OCI-LY3 (cell line): Measurements from ENCODE around the gene GFRA1.

Experiments used
- H2AFZ ChIP-seq: fragments of 200-600, 300-600 bp; shearing (Covaris generic); 2 replicates; pipeline ENCODE4 v1.6.0; 2014; ENCODE audit warnings: antibody characterized with exemption, low read depth, low read length
- H3K27ac ChIP-seq: fragments of 200-600, 300-600 bp; sonication (generic); 2 replicates; pipeline ENCODE4 v1.5.1; 2014; ENCODE audit warnings: mild to moderate bottlenecking, low read length, moderate library complexity, mixed read lengths
- H3K27me3 ChIP-seq: fragments of 200-600, 300-600 bp; sonication (generic); 2 replicates; pipeline ENCODE4 v1.6.1; 2014; ENCODE audit warnings: low read depth, low read length, mixed read lengths
- H3K36me3 ChIP-seq: fragments of 200-600, 300-600 bp; sonication (generic); replicated peaks from 2 replicates; pipeline ENCODE3; 2014; ENCODE audit warnings: low read depth, low read length, mixed read lengths
- H3K4me1 ChIP-seq: fragments of 300-600, 200-600 bp; sonication (generic); 2 replicates; pipeline ENCODE4 v1.6.1; 2014; ENCODE audit warnings: low read length, mixed read lengths
- H3K4me2 ChIP-seq: fragments of 200-600, 300-600 bp; sonication (generic); 2 replicates; pipeline ENCODE4 v1.6.1; 2014; ENCODE audit warnings: low read length, mixed read lengths
- H3K4me3 ChIP-seq: fragments of 300-600, 200-600 bp; sonication (generic); 2 replicates; pipeline ENCODE4 v1.5.1; 2014; ENCODE audit warnings: antibody characterized with exemption, mild to moderate bottlenecking, low read length, moderate library complexity
- H3K79me2 ChIP-seq: fragments of 300-600, 200-600 bp; shearing (Covaris generic); 2 replicates; pipeline ENCODE4 v1.6.1; 2014; ENCODE audit warnings: mild to moderate bottlenecking, low read length, mixed read lengths
- H3K9ac ChIP-seq: fragments of 300-600, 200-600 bp; shearing (Covaris generic); 2 replicates; pipeline ENCODE4 v1.6.0; 2014; ENCODE audit warnings: mild to moderate bottlenecking, low read length, moderate library complexity
- H3K9me3 ChIP-seq: fragments of 200-600, 300-600 bp; shearing (Covaris generic); 2 replicates; pipeline ENCODE4 v1.6.1; 2014; ENCODE audit warnings: low read length, mixed read lengths; ENCODE audit not compliant: insufficient read depth
- H4K20me1 ChIP-seq: fragments of 200-600, 300-600 bp; sonication (generic); 2 replicates; pipeline ENCODE4 v1.6.1; 2016; ENCODE audit warnings: low read length, mixed read lengths; ENCODE audit not compliant: insufficient read depth
- EZH2phosphoT487 ChIP-seq: fragments of 200-600 bp; shearing (Covaris generic); IDR thresholded peaks from 2 replicates; pipeline ENCODE4 v1.6.1; 2018; ENCODE audit warnings: antibody characterized with exemption, mixed run types, low read depth
- TF ChIP-seq, protein P1 (sequence below): fragments of 200-600, 300-600 bp; sonication (generic); IDR thresholded peaks from 2 replicates; pipeline ENCODE4 v1.5.1; 2014; ENCODE audit warnings: antibody characterized with exemption, low read length, low read depth

Gene GFRA1

DNA sequence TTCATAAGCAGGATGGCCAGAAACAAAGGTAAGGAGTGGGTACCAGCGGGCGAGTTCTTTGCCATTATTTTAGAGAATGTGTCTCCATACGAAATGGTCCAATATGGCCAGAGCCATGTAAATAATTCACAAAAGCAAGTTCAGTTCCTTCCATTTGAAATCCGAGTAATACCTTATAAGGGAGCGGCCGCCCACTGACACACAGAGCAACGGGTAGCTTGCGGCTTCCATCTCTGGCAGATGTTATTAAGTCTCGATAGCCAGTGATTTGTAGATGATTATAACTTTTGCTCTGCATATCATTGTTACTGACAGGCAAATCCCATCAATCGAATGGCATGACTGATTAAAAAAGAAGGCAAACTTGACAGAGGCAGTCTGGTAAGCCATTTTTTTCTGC is 63.2 kb downstream of the GFRA1 start:
- Histone ChIP-seq H3K4me1 (no peaks in the 10 kb centered on the region), H3K9ac (no peak overlapping the region), H3K4me2 (no peak overlapping the region), H4K20me1 (no peaks in the 10 kb centered on the region), H3K36me3 (no peaks in the 10 kb centered on the region), H3K27ac (no peak overlapping the region), H3K79me2 (no peaks in the 10 kb centered on the region), H3K4me3 (no peak overlapping the region), H3K9me3 (no peaks in the 10 kb centered on the region), H2AFZ (no peak overlapping the region), H3K27me3 (no peaks in the 10 kb centered on the region)
- TF ChIP-seq, protein P1, sequence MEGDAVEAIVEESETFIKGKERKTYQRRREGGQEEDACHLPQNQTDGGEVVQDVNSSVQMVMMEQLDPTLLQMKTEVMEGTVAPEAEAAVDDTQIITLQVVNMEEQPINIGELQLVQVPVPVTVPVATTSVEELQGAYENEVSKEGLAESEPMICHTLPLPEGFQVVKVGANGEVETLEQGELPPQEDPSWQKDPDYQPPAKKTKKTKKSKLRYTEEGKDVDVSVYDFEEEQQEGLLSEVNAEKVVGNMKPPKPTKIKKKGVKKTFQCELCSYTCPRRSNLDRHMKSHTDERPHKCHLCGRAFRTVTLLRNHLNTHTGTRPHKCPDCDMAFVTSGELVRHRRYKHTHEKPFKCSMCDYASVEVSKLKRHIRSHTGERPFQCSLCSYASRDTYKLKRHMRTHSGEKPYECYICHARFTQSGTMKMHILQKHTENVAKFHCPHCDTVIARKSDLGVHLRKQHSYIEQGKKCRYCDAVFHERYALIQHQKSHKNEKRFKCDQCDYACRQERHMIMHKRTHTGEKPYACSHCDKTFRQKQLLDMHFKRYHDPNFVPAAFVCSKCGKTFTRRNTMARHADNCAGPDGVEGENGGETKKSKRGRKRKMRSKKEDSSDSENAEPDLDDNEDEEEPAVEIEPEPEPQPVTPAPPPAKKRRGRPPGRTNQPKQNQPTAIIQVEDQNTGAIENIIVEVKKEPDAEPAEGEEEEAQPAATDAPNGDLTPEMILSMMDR = no peak
- TF ChIP-seq EZH2phosphoT487 = no peak

DNA sequence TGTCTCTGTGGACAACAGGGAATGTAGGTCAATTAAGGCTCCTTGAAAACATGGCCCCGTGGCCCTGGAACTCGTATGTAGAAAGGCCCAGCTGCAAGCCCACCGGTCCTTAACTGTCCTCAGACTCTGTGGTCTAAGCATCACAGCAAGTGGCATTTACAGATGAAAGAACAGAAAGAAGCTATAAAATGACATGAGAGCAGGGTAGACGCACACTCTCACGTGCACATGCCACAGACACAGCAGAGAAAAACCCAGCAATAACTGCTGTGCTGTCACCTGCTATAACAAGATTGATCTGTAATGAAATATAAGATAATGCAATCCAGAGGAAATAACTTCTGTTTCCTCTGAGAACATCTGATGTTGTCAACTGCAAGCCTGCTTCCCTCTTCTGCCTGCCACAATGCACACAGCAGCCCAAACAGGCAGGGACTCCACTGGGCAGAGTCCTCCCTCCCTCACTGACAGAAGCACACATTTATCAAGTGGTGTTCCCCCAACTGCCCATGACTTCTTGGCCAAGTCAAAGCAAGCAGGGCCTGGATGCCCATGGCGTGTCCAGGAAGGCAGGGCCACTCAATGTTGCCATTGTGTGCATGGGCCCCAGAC is 63.9 kb downstream of the GFRA1 start:
- Histone ChIP-seq H3K36me3 (no peaks in the 10 kb centered on the region), H3K9me3 (no peaks in the 10 kb centered on the region), H3K4me2 (no peak overlapping the region), H3K9ac (no peak overlapping the region), H3K4me3 (no peak overlapping the region), H3K27me3 (no peaks in the 10 kb centered on the region), H2AFZ (no peak overlapping the region), H3K27ac (no peak overlapping the region), H3K79me2 (no peaks in the 10 kb centered on the region), H4K20me1 (no peaks in the 10 kb centered on the region), H3K4me1 (no peaks in the 10 kb centered on the region)
- no peak for TF ChIP-seq EZH2phosphoT487
- TF ChIP-seq, protein P1 = no peak

DNA sequence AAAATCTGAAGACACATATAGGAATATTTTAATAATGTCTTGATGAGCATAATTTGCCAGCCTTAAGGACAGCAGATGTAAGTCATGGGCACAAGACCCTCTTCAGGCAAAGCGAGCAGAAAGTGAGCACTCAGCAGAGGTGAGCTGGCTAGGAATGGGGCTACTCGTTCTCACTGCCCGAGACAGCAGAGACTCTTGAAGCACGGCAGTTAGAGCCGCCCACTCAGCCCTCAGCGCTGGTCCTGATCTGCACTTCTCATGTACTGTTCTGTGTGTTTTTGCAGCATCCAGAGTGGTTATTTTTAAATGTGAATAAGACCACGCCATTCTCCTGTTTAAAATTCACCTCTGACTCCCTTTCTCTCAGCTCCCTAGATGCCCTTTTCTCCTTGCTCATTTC is 65.3 kb downstream of the GFRA1 start:
- Histone ChIP-seq H3K79me2 (no peaks in the 10 kb centered on the region), H4K20me1 (no peaks in the 10 kb centered on the region), H3K27me3 (no peaks in the 10 kb centered on the region), H3K4me1 (no peaks in the 10 kb centered on the region), H3K27ac (no peak overlapping the region), H2AFZ (no peak overlapping the region), H3K9me3 (no peaks in the 10 kb centered on the region), H3K4me2 (no peak overlapping the region), H3K9ac (no peak overlapping the region), H3K4me3 (no peak overlapping the region), H3K36me3 (no peaks in the 10 kb centered on the region)
- no peak for TF ChIP-seq EZH2phosphoT487
- TF ChIP-seq, protein P1 = no peak

DNA sequence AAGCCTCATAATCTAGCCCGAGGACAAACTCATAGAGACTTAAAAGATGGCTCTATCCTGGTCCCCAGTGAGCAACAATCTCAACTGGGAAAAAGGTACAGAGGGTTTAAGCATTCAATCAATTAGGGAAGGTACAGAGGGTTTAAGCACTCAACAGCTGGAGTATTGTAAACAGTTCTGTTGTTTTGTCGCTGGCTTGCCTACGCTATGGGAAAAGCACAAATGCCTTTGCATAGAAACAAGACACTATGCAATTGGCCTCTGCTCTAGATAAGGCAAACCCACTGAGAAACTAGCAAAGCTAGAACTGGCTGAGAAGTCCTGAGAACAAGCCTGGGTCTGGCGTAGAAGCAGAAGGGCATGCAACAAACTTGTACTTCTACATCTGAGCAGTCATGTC is 69.3 kb downstream of the GFRA1 start:
- no peaks in the 10 kb centered on the region for H3K36me3 ChIP-seq
- no peaks in the 10 kb centered on the region for H3K9me3 ChIP-seq
- H3K4me3 ChIP-seq = no peak overlapping the region
- H3K79me2 ChIP-seq = no peaks in the 10 kb centered on the region
- no peaks in the 10 kb centered on the region for H4K20me1 ChIP-seq
- no peak overlapping the region for H3K4me2 ChIP-seq
- no peaks in the 10 kb centered on the region for H3K27me3 ChIP-seq
- H3K27ac ChIP-seq = no peak overlapping the region
- TF ChIP-seq EZH2phosphoT487 = no peak
- TF ChIP-seq, protein P1 = no peak
- H3K9ac ChIP-seq = no peak overlapping the region
- H3K4me1 ChIP-seq = no peaks in the 10 kb centered on the region
- no peak overlapping the region for H2AFZ ChIP-seq
